ENCODE results near the gene LUC7L3.
"Not testable (repeated sequence)": the region's sequence is repeated elsewhere in the genome, so short reads cannot be mapped to it uniquely, and the experiment has no call there.

Gene LUC7L3, protein sequence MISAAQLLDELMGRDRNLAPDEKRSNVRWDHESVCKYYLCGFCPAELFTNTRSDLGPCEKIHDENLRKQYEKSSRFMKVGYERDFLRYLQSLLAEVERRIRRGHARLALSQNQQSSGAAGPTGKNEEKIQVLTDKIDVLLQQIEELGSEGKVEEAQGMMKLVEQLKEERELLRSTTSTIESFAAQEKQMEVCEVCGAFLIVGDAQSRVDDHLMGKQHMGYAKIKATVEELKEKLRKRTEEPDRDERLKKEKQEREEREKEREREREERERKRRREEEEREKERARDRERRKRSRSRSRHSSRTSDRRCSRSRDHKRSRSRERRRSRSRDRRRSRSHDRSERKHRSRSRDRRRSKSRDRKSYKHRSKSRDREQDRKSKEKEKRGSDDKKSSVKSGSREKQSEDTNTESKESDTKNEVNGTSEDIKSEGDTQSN

DNA sequence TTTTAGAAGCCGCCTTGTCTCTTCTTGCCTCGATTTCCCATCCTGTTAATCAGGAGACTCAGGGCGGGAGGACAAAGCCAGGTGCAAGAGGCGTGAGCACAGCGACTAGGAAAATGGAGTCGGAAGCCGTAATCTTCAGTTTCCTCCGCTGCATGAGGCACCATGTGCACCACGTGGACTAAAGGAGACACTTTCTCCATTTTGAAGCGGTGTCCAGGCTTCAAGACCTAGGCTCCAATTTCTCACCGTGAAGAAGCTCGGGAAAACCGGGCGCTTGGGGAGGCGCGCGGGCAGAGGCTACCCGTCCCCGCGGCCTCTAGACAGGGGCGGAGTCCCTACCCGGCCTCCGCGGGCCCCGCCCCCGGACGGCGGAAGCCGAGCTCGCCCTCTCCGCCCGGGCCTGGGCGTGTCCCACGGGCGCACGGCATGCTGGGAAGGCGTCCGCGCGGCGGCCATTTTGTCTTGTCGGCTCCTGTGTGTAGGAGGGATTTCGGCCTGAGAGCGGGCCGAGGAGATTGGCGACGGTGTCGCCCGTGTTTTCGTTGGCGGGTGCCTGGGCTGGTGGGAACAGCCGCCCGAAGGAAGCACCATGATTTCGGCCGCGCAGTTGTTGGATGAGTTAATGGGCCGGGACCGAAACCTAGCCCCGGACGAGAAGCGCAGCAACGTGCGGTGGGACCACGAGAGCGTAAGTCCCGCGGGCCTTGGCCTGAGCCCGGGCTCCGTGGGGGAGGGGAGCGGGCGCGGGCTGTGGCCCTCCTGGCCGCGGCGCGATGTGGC, at the start of gene LUC7L3:
TSS of gene LUC7L3 (plus strand) at position 460 of the 780 bp plus-strand sequence. CDS start at position 590, 130 bp downstream.
- peak; percentile 83 to 87 for DNase-seq (ENCODE audit: low read depth in 2 of 2)

DNA sequence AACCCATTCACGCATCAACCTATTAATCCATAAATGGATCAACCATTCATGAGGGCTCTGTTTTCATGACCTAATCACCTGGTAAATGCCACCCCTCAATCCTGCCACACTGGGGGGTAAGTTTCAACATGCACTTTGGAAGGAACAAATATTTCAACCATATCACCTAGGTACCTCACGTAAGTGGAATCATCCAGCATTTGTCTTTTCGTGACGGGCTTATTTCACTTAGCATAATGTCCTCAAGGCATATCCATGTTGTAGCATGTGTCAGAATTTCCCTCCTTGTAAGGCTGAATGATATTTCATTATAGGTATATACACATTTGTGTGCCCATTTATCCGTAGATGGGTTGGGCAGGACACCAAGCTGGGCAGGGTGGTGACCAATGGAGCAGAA, 47.3 kb upstream of the LUC7L3 start:
- DNase-seq (ENCODE audit: low read depth in 2 of 2), result no peak

DNA sequence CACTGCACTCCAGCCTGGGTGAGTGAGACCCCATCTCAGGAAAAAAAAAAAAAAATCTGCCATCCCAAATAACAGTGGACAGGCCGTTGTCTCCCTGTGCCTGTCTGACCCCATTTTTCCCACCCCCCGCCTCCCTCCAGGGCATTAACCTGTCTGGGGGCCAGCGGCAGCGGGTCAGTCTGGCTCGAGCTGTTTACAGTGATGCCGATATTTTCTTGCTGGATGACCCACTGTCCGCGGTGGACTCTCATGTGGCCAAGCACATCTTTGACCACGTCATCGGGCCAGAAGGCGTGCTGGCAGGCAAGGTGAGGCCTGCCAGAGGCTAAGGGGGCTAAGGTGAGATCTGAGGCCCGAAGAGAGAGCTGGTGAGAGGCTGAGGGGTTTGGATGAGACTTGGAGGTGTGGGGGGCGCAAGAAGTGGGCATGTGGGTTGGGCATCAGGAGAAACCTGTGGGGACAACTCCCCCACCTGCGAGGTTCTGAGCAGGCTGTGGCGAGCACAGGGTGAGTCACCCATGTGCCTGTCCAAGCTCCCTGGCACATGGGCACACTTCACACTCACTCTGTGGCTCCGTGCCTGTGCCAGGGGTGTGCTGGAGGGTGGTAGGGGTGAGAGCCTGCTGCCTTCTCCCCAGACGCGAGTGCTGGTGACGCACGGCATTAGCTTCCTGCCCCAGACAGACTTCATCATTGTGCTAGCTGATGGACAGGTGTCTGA, 46.4 kb upstream of the LUC7L3 start:
- DNase-seq (ENCODE audit: low read depth in 2 of 2), result no peak

DNA sequence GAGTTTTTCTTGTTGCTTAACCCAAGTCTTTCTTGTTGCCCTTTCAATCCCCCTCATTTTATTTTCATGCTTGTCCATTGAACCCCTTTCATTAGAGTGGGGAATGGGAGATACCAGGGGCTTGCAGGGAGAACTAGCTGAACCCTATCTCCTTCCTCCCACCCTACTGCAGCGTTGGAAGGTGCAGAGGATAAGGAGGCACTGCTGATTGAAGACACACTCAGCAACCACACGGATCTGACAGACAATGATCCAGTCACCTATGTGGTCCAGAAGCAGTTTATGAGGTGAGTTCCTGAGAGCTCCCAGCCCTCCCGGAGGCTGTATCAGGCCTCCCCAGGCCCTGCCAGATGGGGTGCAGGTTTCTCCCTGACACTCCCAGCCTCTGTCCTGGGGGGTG, 44.2 kb upstream of the LUC7L3 start:
- DNase-seq (ENCODE audit: low read depth in 2 of 2), result no peak

DNA sequence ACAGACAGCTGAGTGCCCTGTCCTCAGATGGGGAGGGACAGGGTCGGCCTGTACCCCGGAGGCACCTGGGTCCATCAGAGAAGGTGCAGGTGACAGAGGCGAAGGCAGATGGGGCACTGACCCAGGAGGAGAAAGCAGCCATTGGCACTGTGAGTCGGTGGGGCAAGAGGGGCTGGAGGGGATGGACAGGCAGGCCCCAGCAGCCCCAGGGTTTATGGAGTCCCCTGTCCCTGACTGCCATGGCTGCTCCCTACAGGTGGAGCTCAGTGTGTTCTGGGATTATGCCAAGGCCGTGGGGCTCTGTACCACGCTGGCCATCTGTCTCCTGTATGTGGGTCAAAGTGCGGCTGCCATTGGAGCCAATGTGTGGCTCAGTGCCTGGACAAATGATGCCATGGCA, 43.8 kb upstream of the LUC7L3 start:
- no peak for DNase-seq (ENCODE audit: low read depth in 2 of 2)

DNA sequence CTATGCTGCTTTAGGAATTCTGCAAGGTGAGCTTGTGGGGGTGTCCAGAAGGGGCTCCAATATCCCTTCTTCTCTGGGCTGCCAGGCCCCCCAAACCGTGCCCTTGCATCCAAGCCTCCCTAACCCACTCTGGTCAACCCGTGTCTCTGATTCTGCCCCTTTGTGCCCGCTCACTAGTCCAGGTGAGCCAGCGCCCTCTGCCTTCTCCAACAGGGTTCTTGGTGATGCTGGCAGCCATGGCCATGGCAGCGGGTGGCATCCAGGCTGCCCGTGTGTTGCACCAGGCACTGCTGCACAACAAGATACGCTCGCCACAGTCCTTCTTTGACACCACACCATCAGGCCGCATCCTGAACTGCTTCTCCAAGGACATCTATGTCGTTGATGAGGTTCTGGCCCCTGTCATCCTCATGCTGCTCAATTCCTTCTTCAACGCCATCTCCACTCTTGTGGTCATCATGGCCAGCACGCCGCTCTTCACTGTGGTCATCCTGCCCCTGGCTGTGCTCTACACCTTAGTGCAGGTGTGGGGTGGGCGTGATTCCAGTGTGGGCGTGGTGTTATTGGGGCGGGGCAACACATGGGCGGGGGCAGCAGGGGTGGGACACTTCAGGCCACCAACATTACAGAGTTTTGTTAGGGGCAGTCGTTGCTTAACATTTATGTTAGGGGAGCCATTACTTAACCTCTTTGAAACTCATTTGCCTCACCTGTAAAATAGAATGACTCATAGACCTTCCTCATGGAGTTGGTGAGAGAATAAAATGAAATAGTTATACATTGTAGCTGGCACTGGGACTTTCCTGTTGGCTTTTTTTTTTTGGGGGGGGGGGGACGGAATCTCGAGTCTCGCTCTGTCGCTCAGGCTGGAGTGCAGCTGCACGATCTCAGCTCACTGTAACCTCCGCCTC, 43.1 kb upstream of the LUC7L3 start:
- DNase-seq (ENCODE audit: low read depth in 2 of 2), result no peak

DNA sequence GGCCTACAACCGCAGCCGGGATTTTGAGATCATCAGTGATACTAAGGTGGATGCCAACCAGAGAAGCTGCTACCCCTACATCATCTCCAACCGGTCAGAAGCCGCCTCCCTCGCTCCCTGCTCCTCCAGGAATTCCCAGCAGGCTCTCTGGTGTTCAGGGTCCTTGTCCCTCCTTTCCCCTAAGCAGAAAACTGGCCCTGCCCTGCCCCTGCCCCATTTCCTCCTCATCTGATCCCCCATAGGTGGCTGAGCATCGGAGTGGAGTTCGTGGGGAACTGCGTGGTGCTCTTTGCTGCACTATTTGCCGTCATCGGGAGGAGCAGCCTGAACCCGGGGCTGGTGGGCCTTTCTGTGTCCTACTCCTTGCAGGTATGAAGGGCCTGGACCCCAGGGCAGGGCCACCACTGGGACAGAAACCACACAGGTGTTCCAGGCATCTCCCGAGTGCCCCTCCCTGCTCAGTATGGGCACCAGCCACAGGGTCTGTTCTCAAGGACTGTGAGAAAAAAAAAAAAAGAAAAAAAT, 41.5 kb upstream of the LUC7L3 start:
- no peak for DNase-seq (ENCODE audit: low read depth in 2 of 2)

DNA sequence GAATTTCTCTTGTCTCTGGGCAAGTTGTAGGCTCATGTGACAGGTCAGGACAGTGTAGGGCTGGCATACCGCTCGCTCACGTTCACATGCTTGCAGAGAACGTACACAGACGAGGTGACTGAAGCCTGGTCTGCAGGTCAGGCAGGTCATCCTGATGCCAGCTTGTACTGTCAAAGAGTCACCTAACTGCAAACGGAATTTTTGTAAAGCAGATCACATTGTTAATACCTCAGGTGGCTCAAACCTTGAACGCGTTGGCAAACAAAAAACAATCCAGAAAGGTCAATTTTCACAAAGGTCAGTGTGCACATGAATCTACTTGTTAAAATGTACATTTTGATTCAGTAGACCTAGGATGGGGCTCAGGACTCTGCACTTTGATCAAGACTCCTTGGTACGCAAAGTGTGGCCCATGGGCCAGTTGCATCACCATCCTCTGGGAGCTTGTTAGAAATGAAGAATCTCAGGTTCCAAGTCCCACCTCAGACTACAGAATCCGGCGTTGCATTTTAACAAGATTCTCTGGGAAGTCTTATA, 40.3 kb upstream of the LUC7L3 start:
- DNase-seq (ENCODE audit: low read depth in 2 of 2), result no peak

DNA sequence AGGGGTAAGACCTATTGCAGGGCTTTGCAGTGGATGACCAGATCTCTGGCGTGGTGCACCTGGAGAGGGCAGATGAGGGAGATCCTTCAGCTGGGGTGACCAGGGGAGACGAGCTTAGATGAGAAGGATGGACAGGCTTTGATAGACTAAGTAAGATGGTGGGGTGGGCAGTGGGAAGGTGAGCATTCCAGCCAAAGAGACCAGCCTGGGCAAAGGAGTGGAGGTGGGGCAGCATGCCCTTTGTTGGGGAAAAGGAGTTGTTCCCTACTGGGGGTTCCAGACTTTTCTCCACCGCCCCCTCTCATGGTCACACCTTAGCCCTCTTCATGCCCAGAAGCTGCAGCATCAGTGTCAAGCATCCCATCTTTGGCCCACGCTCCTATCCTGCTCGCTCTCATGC, 39.3 kb upstream of the LUC7L3 start:
- DNase-seq (ENCODE audit: low read depth in 2 of 2), result no peak

DNA sequence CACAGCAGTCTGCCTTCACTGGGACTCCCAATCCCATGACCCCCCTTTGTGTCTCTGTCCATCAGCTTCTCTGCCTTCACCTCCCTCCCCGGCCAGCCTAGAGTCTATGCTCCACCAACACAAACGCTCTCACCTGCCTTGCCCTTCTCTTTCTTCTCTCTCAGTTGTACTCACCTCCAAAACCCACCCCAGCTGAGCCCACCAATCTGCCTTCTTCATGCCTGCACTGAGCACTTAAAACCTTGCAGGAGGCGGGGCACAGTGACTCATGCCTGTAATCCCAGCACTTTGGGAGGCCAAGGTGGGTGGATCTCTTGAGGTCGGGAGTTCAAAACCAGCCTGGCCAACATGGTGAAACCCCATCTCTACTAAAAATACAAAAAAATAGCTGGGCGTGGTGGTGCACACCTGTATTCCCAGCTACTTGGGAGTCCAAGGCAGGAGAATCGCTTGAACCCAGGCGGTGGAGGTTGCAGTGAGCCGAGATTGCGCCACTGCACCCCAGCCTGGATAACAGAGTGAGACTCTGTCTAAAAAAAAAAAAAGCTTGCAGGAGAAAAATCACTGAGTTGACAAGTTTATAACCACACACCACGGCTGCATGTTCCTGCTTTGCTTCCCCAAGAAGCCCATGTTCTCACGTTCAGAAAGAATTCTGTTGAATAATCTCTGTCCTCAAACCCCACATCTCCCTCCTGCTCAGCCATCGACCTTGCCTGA, 38.7 kb upstream of the LUC7L3 start:
- not testable (repeated sequence) for DNase-seq (ENCODE audit: low read depth in 2 of 2)

DNA sequence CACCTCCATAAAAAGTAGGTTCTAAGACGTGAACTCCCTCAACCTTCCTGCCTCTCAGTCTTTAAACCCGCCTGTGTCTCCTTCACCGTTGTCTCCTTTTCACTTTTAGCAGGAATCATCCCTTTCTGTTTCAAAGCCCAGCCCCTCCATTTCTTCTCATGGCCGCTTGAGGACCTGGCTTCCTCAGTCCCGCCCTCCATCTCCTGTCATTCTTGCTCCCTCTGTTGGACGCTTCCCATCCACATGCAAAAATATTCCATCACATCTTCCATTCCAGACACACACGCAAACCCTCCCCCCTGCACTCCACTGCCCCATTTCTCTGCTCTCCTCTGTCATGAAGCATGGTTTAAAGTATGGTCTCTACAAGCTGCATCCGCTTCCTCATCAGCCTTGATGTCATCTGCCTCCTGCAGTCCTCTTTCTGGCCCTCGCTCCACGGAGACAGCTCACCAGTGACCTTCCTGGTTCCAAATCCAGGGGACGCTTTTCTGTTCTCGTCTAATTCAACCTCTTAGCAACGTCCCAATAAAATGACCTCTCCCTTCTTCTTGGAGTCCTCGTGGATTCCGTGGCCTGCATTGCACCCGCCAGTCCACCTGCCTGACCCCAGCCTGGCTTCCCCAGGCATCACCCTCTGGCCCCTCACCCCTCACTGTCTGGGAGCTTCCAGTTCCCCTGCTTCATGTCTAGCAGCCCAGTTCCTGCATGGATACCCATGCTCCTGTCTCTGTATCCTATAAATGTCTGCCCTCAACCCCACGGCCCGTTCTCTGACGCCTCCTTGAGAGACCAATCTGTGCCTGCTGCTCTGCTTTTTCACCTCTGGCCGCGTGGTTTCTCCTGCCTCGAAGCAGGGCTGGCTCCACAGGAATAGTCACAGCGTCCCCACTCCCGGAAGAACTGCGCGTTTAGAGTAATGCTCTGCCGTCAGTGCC, 37.9 kb upstream of the LUC7L3 start:
- no peak for DNase-seq (ENCODE audit: low read depth in 2 of 2)

DNA sequence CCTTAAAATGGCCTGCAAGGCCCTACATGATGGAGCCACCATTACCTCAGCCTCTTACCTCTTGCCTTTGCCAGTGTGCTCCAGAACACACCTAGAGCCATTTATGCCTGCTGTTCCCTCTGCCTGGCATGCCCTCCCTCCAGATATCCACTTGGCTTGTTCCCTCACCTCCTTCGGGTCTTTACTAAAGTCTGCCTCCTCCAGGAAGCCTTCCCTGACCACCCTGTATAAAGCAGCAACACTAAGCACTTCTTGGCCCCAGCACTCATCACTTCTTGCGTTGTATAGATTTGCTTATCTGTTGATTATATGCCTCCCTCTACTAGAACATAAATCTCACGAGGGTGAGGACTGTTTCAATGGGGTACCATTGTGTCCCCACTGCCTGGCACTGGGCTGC, 37.0 kb upstream of the LUC7L3 start:
- DNase-seq (ENCODE audit: low read depth in 2 of 2), result no peak

DNA sequence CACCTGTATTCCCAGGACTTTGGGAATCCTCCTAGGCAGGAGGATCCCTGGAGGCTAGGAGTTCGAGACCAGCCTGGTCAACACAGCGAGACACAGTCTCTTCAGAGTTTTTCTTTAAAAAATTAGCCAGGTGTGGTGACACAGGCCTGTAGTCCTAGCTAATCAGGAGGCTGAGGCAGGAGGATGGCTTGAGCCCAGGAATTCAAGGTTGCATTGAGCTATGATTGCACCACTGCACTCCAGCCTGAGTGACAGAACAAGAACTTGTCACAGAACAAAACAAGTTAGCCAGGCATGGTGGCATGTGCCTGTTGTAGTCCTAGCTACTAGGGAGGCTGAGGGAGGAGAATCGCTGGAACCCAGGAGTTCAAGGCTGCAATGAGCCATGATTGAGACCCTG, 36.5 kb upstream of the LUC7L3 start:
- no peak for DNase-seq (ENCODE audit: low read depth in 2 of 2)

DNA sequence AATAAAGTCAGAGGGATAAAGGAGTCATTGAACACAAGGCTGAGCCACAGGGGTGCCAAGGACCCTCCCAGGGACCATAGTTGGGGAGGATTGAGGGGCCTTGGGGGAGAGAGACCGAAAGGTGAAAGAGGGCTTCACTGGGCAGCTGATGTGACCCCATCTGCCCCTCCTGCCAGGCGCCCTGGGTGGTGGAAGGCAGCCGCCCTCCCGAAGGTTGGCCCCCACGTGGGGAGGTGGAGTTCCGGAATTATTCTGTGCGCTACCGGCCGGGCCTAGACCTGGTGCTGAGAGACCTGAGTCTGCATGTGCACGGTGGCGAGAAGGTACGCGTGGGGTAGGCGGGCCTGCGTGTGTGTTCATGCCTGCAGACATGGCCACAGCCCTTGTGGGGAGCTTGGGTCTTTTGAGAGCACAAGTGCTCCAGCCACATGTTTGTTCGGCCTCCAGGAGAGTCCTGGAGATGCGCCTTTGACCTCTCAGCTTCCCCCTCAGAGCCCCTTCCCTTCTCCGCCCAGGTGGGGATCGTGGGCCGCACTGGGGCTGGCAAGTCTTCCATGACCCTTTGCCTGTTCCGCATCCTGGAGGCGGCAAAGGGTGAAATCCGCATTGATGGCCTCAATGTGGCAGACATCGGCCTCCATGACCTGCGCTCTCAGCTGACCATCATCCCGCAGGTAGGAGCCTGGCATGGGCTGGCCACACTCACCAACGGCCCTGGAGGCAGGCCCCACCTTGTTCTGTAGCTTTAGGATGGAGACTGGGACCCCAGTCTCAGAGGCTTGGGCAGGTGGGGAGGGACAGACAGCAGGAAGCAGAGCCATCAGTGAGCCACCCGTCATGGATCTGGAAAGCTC, 35.7 kb upstream of the LUC7L3 start:
- no peak for DNase-seq (ENCODE audit: low read depth in 2 of 2)

DNA sequence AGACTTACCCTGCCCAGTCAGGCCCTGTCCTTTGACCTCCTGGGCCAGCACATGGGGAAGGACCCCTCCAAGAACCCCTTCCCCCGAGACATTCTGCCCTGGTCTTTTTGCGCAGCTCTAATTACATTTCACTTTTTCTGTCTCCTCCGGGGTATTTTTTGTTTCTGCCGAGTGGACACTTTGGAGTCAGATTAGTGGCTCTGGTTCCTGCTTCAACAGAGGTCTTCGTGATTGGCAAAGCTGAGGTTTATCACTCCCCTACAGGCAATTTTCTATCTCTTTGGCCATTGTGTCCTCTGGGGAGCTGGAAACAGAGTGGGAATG, 35.2 kb upstream of the LUC7L3 start:
- no peak for DNase-seq (ENCODE audit: low read depth in 2 of 2)

DNA sequence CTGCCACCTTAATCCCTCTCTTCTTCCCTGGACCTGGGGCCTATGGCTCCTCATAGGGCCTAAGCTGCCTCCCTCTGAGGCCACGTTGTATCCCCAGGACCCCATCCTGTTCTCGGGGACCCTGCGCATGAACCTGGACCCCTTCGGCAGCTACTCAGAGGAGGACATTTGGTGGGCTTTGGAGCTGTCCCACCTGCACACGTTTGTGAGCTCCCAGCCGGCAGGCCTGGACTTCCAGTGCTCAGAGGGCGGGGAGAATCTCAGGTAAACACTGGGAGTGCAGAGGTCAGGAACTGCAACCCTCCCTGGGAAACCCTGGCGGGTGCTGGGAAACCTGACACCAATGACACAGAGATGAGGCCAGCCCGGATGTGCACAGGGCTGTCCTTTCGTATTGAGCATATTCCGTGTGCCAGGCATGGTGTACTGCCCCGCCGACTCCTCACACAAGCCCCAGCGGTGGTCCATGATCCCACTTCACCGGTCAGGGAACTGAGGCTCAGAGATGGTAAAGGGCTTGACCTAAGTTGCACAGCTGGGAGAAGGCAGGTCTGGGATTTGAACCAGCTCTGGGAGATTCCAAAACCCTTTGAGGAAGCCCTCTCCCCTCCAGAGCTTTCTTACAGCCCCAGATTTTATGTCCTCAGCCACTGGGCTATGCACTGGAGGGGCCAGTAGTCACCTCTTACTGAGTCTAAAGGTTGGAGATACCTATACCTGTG, 34.6 kb upstream of the LUC7L3 start:
- no peak for DNase-seq (ENCODE audit: low read depth in 2 of 2)

DNA sequence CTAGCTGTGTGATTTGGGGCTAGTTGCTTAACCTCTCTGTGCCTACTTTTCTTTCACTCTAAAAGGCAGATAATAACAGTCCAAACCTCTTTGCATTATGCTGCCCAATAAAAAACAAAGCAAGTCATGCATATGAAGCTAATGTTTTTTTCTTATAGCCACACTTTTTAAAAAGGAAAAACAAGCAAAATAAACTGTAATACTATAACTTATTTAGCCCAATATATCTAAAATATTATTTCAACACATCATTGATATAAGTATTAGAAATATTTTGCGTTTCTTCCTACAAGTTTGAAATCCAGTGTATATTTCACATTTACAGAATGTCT, 34.1 kb upstream of the LUC7L3 start:
- no peak for DNase-seq (ENCODE audit: low read depth in 2 of 2)

Data from activated CD8-positive, alpha-beta memory T cell treated with anti-CD3 and anti-CD28 coated beads for 4 hours (primary cell).